H1 (cell line): ENCODE measurements around the gene EPS8L1. TPM values are rescaled to one million over a fixed set of nuclear protein-coding genes. Genes with fewer than 3 reads are reported as not detected.

Experiments used
- ASH2L ChIP-seq: fragments of 200-600, 300-600 bp; sonication (generic); IDR thresholded peaks from one replicate; pipeline ENCODE4 v1.7.1; 2017; ENCODE audit warnings: low read length
- BCL11A ChIP-seq, 2 experiments: IDR thresholded peaks; one replicate each; pipeline ENCODE4 v1.6.1; 2011; ENCODE audit warnings: low read depth in 2 of 2, low read length in 2 of 2, mild to moderate bottlenecking in 2 of 2
- CTCF ChIP-seq, 3 experiments: IDR thresholded peaks; 1 replicate in 2 of 3; 2 replicates in 1 of 3; pipeline versions ENCODE4 v1.5.1 to v1.6.1; 2011; ENCODE audit warnings: low read length in 3 of 3, mild to moderate bottlenecking in 3 of 3, inconsistent platforms in 2 of 3, low read depth in 1 of 3, moderate library complexity in 1 of 3; ENCODE audit not compliant: insufficient read depth in 1 of 3; ENCODE audit errors: control extremely low read depth in 1 of 3
- EGR1 ChIP-seq: IDR thresholded peaks from 2 replicates; pipeline ENCODE4 v1.6.1; 2011; ENCODE audit warnings: low read depth, low read length, borderline replicate concordance
- FOSL1 ChIP-seq: IDR thresholded peaks from 2 replicates; pipeline ENCODE4 v1.6.1; 2011; ENCODE audit warnings: mild to moderate bottlenecking, low read depth, low read length, moderate library complexity; ENCODE audit not compliant: insufficient read depth
- GABPA ChIP-seq: IDR thresholded peaks from 2 replicates; pipeline ENCODE4 v1.6.1; 2011; ENCODE audit warnings: mild to moderate bottlenecking, low read length, moderate library complexity, borderline replicate concordance; ENCODE audit not compliant: insufficient read depth
- PHF8 ChIP-seq: fragments of 200-600 bp; sonication (generic); conservative IDR thresholded peaks from 2 replicates; pipeline ENCODE4 v1.7.1; 2012; ENCODE audit warnings: low read depth, mild to moderate bottlenecking, inconsistent platforms, low read length, moderate library complexity
- POLR2AphosphoS5 ChIP-seq: IDR thresholded peaks from 2 replicates; pipeline ENCODE4 v1.6.1; 2011; ENCODE audit warnings: low read depth, low read length
- RFX5 ChIP-seq: IDR thresholded peaks from 2 replicates; pipeline ENCODE4 v1.6.1; 2011; ENCODE audit warnings: low read depth, low read length, improper control_type of control experiment, borderline replicate concordance
- SP1 ChIP-seq: IDR thresholded peaks from 2 replicates; pipeline ENCODE4 v1.6.1; 2011; ENCODE audit warnings: low read depth, low read length
- TAF7 ChIP-seq: optimal IDR thresholded peaks from 2 replicates; pipeline ENCODE3; 2011; ENCODE audit warnings: low read depth, mild to moderate bottlenecking, inconsistent platforms, low read length, moderate library complexity, borderline replicate concordance
- ZNF274 ChIP-seq: IDR thresholded peaks from 2 replicates; pipeline ENCODE4 v1.7.0; 2012; ENCODE audit warnings: low read length, borderline replicate concordance; ENCODE audit errors: extremely low read depth
- polyA plus RNA-seq, 7 experiments: library from polyadenylated mRNA; depleted of rRNA in 3 of 7; stranded (reverse) in 5 of 7; unstranded in 2 of 7; fragments of >200 nt in 5 of 7; fragments of 200-250 nt in 2 of 7; gene quantifications; 1 replicate in 5 of 7; 2 replicates in 1 of 7; 4 replicates in 1 of 7; pipeline versions ENCODE4 v1.2.1 to v1.2.3, GENCODE V29; 2011 to 2013; ENCODE audit warnings: missing spikeins in 2 of 7, mixed read lengths in 2 of 7
- total RNA-seq: library from RNA; stranded (reverse); fragmentation: NEBNext Ultra II Directional; extraction: Animal tissue kit (Norgen Biotek cat#: 25700); gene quantifications from 2 replicates; pipeline ENCODE4 v1.2.1, GENCODE V29; 2021

Gene EPS8L1
- total and polyA plus RNA-seq, 2 of the 8 experiments (the other 6 are each of a cell fraction or from before 2014, with no cell fraction given) = 19.8 to 30.2 TPM

- TF ChIP-seq CTCF (IDR thresholded peaks at IDR 0.05; ENCODE audit: control extremely low read depth in 1 of 3, insufficient read depth in 1 of 3, low read depth in 1 of 3, low read length in 3 of 3) (no peak), ZNF274 (no peak), SP1 (0 out of 2 replicates have a peak, but pooled peaks have one; percentile 63), RFX5 (no peak), POLR2AphosphoS5 (peak; percentile 67; the same call in 1 of the 2 replicates), PHF8 (no peak), EGR1 (peak; percentile 24; the same call in 1 of the 2 replicates), BCL11A (IDR thresholded peaks at IDR 0.05; ENCODE audit: low read depth in 2 of 2, low read length in 2 of 2) (no peak), GABPA (0 out of 2 replicates have a peak, but pooled peaks have one; percentile 16), TAF7 (peak; percentile 22), FOSL1 (no peak), ASH2L (peak; percentile 23)
- TF ChIP-seq, all 59 proteins: peak for 13
Measured at GRCh38 chr19:55086730-55087541, 11.3 kb downstream of the EPS8L1 start (continued).
